Astrocyte of the cerebellum (primary cell): Measurements from ENCODE around the gene IDH3A.
A peak's percentile ranks its signal among the peaks of the same experiment; 100 is the strongest.

Experiments used
- DNase-seq: peaks from one replicate; pipeline ENCODE4 v3.0.0-alpha.2; 2011; ENCODE audit warnings: low read depth
- H3K4me3 ChIP-seq: 2 replicates; pipeline ENCODE4 v1.5.1; 2011; ENCODE audit warnings: mild to moderate bottlenecking, low read depth, low read length, moderate library complexity
- CTCF ChIP-seq: IDR thresholded peaks from 2 replicates; pipeline ENCODE4 v1.5.1; 2012; ENCODE audit warnings: low read length, low read depth, moderate library complexity, mild to moderate bottlenecking; ENCODE audit errors: missing control alignments
- in situ Hi-C: cut with HindIII; loops from 2 replicates; pipeline ENCODE4 v1.10.0; 2017; ENCODE audit warnings: low sequenced_read_pairs

IDH3A gene

GRCh38 chr15:78192826-78193594 is 43.8 kb downstream of the IDH3A start:
- no peak overlapping the region for H3K4me3 ChIP-seq
- no peak for TF ChIP-seq CTCF
- in situ Hi-C loops, result no loop called here
- no peak for DNase-seq

GRCh38 chr15:78193731-78194567 is 44.8 kb downstream of the IDH3A start:
- no peak for DNase-seq
- in situ Hi-C loops, result no loop called here
- no peak overlapping the region for H3K4me3 ChIP-seq
- no peak for TF ChIP-seq CTCF

DNA sequence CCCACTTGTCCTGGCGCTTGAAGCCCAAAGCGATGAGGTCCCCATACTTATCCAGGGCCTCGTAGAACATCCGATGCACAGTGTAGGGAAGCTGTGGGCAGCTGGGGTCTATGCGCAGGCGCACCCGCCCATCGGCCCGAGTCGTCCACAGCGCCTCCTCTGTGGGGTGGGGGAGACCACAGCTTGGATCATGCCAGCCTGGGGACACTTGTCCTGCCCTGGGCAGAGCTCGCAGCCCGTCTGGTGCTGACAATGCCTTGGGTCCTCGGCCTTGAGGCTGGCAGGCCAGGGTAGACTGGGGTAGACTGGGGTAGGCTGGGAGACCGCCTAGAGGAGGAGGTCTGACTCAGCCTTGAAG is 45.4 kb downstream of the IDH3A start:
- DNase-seq, result no peak
- TF ChIP-seq CTCF, result no peak
- in situ Hi-C loops, result no loop called here
- no peak overlapping the region for H3K4me3 ChIP-seq

DNA sequence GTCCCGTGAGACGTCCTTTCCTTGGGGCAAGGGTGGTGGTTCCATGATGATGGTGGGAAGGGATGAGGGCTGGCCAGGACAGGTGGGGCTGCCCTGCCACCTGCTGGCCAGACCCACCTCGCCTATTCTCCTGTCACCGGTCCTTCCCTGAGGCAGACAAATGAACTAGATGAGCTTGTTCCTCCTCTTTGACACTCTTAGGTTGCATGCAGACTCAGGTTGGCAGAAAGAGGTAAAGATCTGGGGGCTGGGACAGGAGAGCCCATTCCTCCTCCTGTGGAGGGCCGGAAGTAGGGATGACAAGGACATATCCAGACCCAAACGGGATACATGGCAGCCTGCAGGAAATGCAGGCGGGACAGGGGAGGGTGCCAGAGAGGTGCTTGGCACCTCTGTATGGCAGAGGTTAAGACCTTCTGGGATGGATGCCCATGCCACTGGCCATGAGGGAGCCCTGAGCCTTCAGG is 46.6 kb downstream of the IDH3A start:
- no peak for DNase-seq
- in situ Hi-C loops, result loop anchor here (5.0 kb wide), 1 partner anchor 62 kb away; no protein-coding TSS in a partner anchor
- peak; percentile 68 for TF ChIP-seq CTCF

DNA sequence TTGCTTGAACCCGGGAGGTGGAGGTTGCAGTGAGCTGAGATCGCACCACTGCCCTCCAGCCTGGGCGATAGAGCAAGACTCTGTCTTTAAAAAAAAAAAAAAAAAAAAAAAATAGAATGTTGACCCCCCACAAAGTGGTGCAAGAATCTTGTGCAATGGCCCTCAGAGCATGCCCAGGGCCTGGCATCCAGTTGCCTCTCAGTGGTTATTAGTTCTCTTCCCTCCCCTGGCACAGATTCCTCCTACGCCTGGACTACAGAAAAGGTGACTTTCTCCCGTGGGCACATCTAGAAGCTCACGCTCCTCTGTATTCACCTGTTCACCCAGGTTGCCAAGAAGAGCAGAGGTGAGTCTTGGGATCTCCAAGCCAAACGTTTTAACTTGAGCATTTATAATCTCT is 48.5 kb downstream of the IDH3A start:
- DNase-seq, result no peak
- no peak for TF ChIP-seq CTCF
- in situ Hi-C loops, result loop anchor here (5.0 kb wide), 1 partner anchor 60 kb away; no protein-coding TSS in a partner anchor
- H3K4me3 ChIP-seq, result no peak overlapping the region

More for the DNA sequence above, 46.6 kb downstream of the IDH3A start:
- no peak overlapping the region for H3K4me3 ChIP-seq

- DNase-seq, result no peak
- in situ Hi-C loops, result no loop called here
- TF ChIP-seq CTCF, result no peak
- H3K4me3 ChIP-seq, result no peak overlapping the region
Measured at GRCh38 chr15:78200276-78200930, 51.2 kb downstream of the IDH3A start.
